HCT116 (cell line): ENCODE results near the gene SCN10A. TPM values are rescaled to one million over a fixed set of nuclear protein-coding genes. Genes with fewer than 3 reads are reported as not detected.

Experiments
- ATAC-seq: fragments of 200-7000 bp; cut with Tn5 transposase; 2 replicates; pipeline ENCODE4 v1.9.1; 2020; ENCODE audit warnings: mild to moderate bottlenecking, moderate library complexity
- BruUV-seq: library from RNA; stranded (reverse); fragments of 400-500 nt; replicated peaks from 2 replicates; lab custom pipeline; 2021; lab: Mats Ljungman, UMichigan
- CTCF ChIA-PET: fragments of 300-600 bp; sonication (Branson Sonifier 250); formaldehyde crosslinking; loops from one replicate; lab custom pipeline; 2021; ENCODE audit warnings: antibody characterized with exemption; lab: Charles Lee
- POLR2A ChIA-PET: fragments of 300-600, 350-600 bp; sonication (Branson Sonifier 250); formaldehyde crosslinking; loops from one replicate; lab custom pipeline; 2021; ENCODE audit warnings: antibody characterized with exemption; lab: Charles Lee
- RAD21 ChIA-PET, 2 experiments: fragments of 300-600 bp; sonication (Branson Sonifier 250); formaldehyde crosslinking; loops; one replicate each; lab custom pipeline; 2023; ENCODE audit warnings: low total read pairs in 2 of 2; ENCODE audit not compliant: uncharacterized antibody in 2 of 2, unreplicated experiment in 2 of 2, low non-redundant PET in 1 of 2; lab: Charles Lee
- DNase-seq: peaks from one replicate; pipeline ENCODE4 v3.0.0-alpha.2; 2010; ENCODE audit warnings: low read depth, low spot score
- H2AFZ ChIP-seq: fragments of 200-600 bp; shearing (Covaris generic), sonication (generic); 2 replicates; pipeline ENCODE4 v1.6.1; 2017; ENCODE audit warnings: low read depth, mixed run types, mixed read lengths, antibody characterized with exemption, low read length; ENCODE audit not compliant: poor library complexity, severe bottlenecking
- H3K27ac ChIP-seq: 2 replicates; pipeline ENCODE4 v1.5.1; 2012; ENCODE audit warnings: low read depth, low read length
- H3K27me3 ChIP-seq: fragments of 200-600 bp; sonication (generic); 2 replicates; pipeline ENCODE4 v1.6.1; 2016; ENCODE audit warnings: mixed run types, low read length, mixed read lengths; ENCODE audit not compliant: insufficient read depth
- H3K36me3 ChIP-seq, 2 experiments: fragments of 200-500 bp in 1 of 2; fragments of 200-600 bp in 1 of 2; sonication (Bioruptor generic) in 1 of 2; sonication (generic) in 1 of 2; 2 replicates each; pipeline versions ENCODE4 v1.5.1 to v1.6.1; 2014 to 2016; ENCODE audit warnings: low read length in 2 of 2, inconsistent platforms in 1 of 2, mixed read lengths in 1 of 2, mixed run types in 1 of 2; ENCODE audit not compliant: insufficient read depth in 2 of 2, control insufficient read depth in 1 of 2
- H3K4me1 ChIP-seq, 2 experiments: fragments of 200-600 bp in 1 of 2; sonication (generic) in 1 of 2; 2 replicates each; pipeline versions ENCODE4 v1.5.1 to v1.6.1; 2012 to 2017; ENCODE audit warnings: low read length in 2 of 2, inconsistent platforms in 1 of 2, mild to moderate bottlenecking in 1 of 2, mixed read lengths in 1 of 2, mixed run types in 1 of 2, moderate library complexity in 1 of 2; ENCODE audit not compliant: insufficient read depth in 2 of 2, control insufficient read depth in 1 of 2
- H3K4me2 ChIP-seq: fragments of 200-600 bp; sonication (generic); 2 replicates; pipeline ENCODE4 v1.6.1; 2017; ENCODE audit warnings: mixed run types, low read length, mixed read lengths
- H3K4me3 ChIP-seq, 2 experiments: fragments of 200-600 bp in 1 of 2; sonication (generic) in 1 of 2; replicated peaks in 1 of 2; 2 replicates each; pipeline ENCODE4 v1.5.1; 2011 to 2016; ENCODE audit warnings: low read length in 2 of 2, control low read depth in 1 of 2, low read depth in 1 of 2, mild to moderate bottlenecking in 1 of 2, mixed read lengths in 1 of 2, mixed run types in 1 of 2
- H3K79me2 ChIP-seq: fragments of 200-600 bp; sonication (generic); 2 replicates; pipeline ENCODE4 v1.6.1; 2017; ENCODE audit warnings: mild to moderate bottlenecking, mixed run types, low read length, moderate library complexity, mixed read lengths; ENCODE audit not compliant: insufficient read depth
- H3K9ac ChIP-seq: fragments of 200-600 bp; sonication (generic); 2 replicates; pipeline ENCODE4 v1.6.1; 2016; ENCODE audit warnings: low read length, mixed read lengths
- H3K9me2 ChIP-seq: fragments of 200-600 bp; sonication (generic), shearing (Covaris generic); 2 replicates; pipeline ENCODE4 v1.6.1; 2017; ENCODE audit warnings: mixed run types, mild to moderate bottlenecking, moderate library complexity; ENCODE audit not compliant: insufficient read depth
- H3K9me3 ChIP-seq, 2 experiments: fragments of 200-500 bp in 1 of 2; fragments of 200-600 bp in 1 of 2; sonication (Bioruptor generic) in 1 of 2; sonication (generic) in 1 of 2; 2 replicates each; pipeline ENCODE4 v1.6.1; 2014 to 2017; ENCODE audit warnings: low read length in 2 of 2, mixed read lengths in 2 of 2, inconsistent platforms in 1 of 2, low read depth in 1 of 2, mild to moderate bottlenecking in 1 of 2, mixed run types in 1 of 2, moderate library complexity in 1 of 2; ENCODE audit not compliant: control insufficient read depth in 1 of 2, insufficient read depth in 1 of 2
- H4K20me1 ChIP-seq: fragments of 200-600 bp; sonication (generic), shearing (Covaris generic); 2 replicates; pipeline ENCODE4 v1.6.1; 2017; ENCODE audit warnings: mixed run types, mild to moderate bottlenecking, moderate library complexity; ENCODE audit not compliant: insufficient read depth
- CBX3 ChIP-seq: IDR thresholded peaks from 2 replicates; pipeline ENCODE4 v1.6.1; 2012; ENCODE audit warnings: low read depth
- CEBPB ChIP-seq: IDR thresholded peaks from 2 replicates; pipeline ENCODE4 v1.6.1; 2012; ENCODE audit warnings: low read depth
- EGR1 ChIP-seq: IDR thresholded peaks from 2 replicates; pipeline ENCODE4 v1.6.1; 2012; ENCODE audit warnings: low read depth
- MAX ChIP-seq: IDR thresholded peaks from 2 replicates; pipeline ENCODE4 v1.6.1; 2012
- POLR2A ChIP-seq: IDR thresholded peaks from 2 replicates; pipeline ENCODE4 v1.7.0; 2011; ENCODE audit warnings: borderline replicate concordance; ENCODE audit not compliant: insufficient read depth, insufficient read length; ENCODE audit errors: extremely low read depth
- POLR2AphosphoS5 ChIP-seq: IDR thresholded peaks from 2 replicates; pipeline ENCODE4 v1.6.1; 2011; ENCODE audit warnings: mild to moderate bottlenecking, low read depth, low read length, moderate library complexity
- ZFX ChIP-seq: fragments of 450-650 bp; IDR thresholded peaks from 2 replicates; pipeline ENCODE4 v1.6.1; 2017
- intact Hi-C: fragments of 100-400 bp; cut with micrococcal nuclease; formaldehyde crosslinking; loops from 2 replicates; pipeline ENCODE4 v1.10.0; 2022
- total RNA-seq: library from RNA; stranded (reverse); gene quantifications from one replicate; pipeline ENCODE4 v1.2.1, GENCODE V29; 2021; ENCODE audit not compliant: unreplicated experiment

Gene SCN10A
- total RNA-seq, 1 experiment from 2014 or later = not detected

GRCh38 chr3:38649500-38650247, 166.3 kb downstream of the SCN10A start, which contains the start of gene SCN5A:
SCN5A (minus strand) TSS chr3:38649687; CDS start chr3:38633307, 16,380 bp downstream.
- intact Hi-C loops = loop anchor here (5.0 to 10.0 kb wide), 2 partner anchors 353 to 795 kb away; no protein-coding TSS in a partner anchor
- BruUV-seq = no TSS peak
- H2AFZ ChIP-seq = peak within 1 kb of the TSS; percentile 47
- peak within 1 kb of the TSS; percentile 48; the same call in 1 of the 2 replicates for H3K27ac ChIP-seq
- no peaks in the 10 kb centered on the region for H3K36me3 ChIP-seq
- no peaks in the 10 kb centered on the region for H3K9me3 ChIP-seq
- H3K9ac ChIP-seq = peak within 1 kb of the TSS; percentile 71
- peak within 1 kb of the TSS; percentile 91 for H3K4me2 ChIP-seq
- H3K4me1 ChIP-seq = peaks cover 11 to 26% of the 10 kb centered on the region in 2 experiments
- ChIA-PET CTCF (interaction anchor here (1.0 kb wide), 1 partner anchor 350 kb away, joined by 3 read pairs; no protein-coding TSS in a partner anchor), POLR2A (no interaction called here), RAD21 (no interaction called here)
- H4K20me1 ChIP-seq = no peaks in the 10 kb centered on the region
- TF ChIP-seq EGR1 (peak; percentile 65; the same call in 1 of the 2 replicates), CBX3 (no peak), POLR2AphosphoS5 (peak; percentile 71), ZFX (0 out of 2 replicates have a peak, but pooled peaks have one; percentile 25), MAX (peak; percentile 82), POLR2A (no peak)
- no peaks in the 10 kb centered on the region for H3K9me2 ChIP-seq
- DNase-seq (no peak), ATAC-seq (peak; percentile 87)
- H3K27me3 ChIP-seq = no peaks in the 10 kb centered on the region
- no peaks in the 10 kb centered on the region for H3K79me2 ChIP-seq
- peak within 1 kb of the TSS; percentile 55 to 67 for H3K4me3 ChIP-seq

GRCh38 chr3:38648659-38649499, 167.1 kb downstream of the SCN10A start:
- Histone ChIP-seq H3K79me2 (no peaks in the 10 kb centered on the region), H3K9me3 (no peaks in the 10 kb centered on the region), H4K20me1 (no peaks in the 10 kb centered on the region), H3K27me3 (no peaks in the 10 kb centered on the region), H3K36me3 (no peaks in the 10 kb centered on the region), H3K4me3 (peak overlapping the region; percentile 55 to 67), H3K4me2 (peak overlapping the region; percentile 91), H2AFZ (no peak overlapping the region), H3K9me2 (no peaks in the 10 kb centered on the region), H3K4me1 (peaks cover 11 to 26% of the 10 kb centered on the region in 2 experiments), H3K9ac (peak overlapping the region; percentile 71), H3K27ac (peak overlapping the region; percentile 43; the same call in 1 of the 2 replicates)
- CTCF ChIA-PET = interaction anchor here (1.0 kb wide), 1 partner anchor 351 kb away, joined by 3 read pairs; no protein-coding TSS in a partner anchor
- intact Hi-C loops = loop anchor here (5.0 kb wide), 1 partner anchor 353 kb away; no protein-coding TSS in a partner anchor
- RAD21 ChIA-PET = no interaction called here
- no peak for TF ChIP-seq CEBPB
- peak; percentile 41 for ATAC-seq
- DNase-seq = no peak
- BruUV-seq = no TSS peak
- POLR2A ChIA-PET = no interaction called here
